ENCODE data around the gene LAD1. TPM values are rescaled to one million over a fixed set of nuclear protein-coding genes. Genes with fewer than 3 reads are reported as not detected.

LAD1 gene
- total RNA-seq, 1 experiment from 2014 or later = not detected

Other genes starting within 250 kb of the LAD1 start
- 81.6 and 97.5 TPM in 2 replicates for gene TMEM9, start 244.8 kb downstream of the LAD1 start, total RNA-seq (2014; rRNA removed; shearing (Covaris generic))
- gene IGFN1, start 208.5 kb downstream of the LAD1 start, total RNA-seq (2014; rRNA removed; shearing (Covaris generic)) = 0.14 TPM in 1 of 2 replicates, not detected in the other
- not detected in 2 replicates for gene PKP1, start 115.8 kb downstream of the LAD1 start, total RNA-seq (2014; rRNA removed; shearing (Covaris generic))
- gene TNNT2, start 21.6 kb downstream of the LAD1 start, total RNA-seq (2014; rRNA removed; shearing (Covaris generic)) = not detected in 2 replicates
- not detected in 2 replicates for gene TNNI1, start 22.4 kb upstream of the LAD1 start, total RNA-seq (2014; rRNA removed; shearing (Covaris generic))
- 16.6 and 24.1 TPM in 2 replicates for gene PHLDA3, start 69.9 kb upstream of the LAD1 start, total RNA-seq (2014; rRNA removed; shearing (Covaris generic))
- gene CSRP1, start 107.8 kb upstream of the LAD1 start, total RNA-seq (2014; rRNA removed; shearing (Covaris generic)) = 402 and 518 TPM in 2 replicates
- gene NAV1, start 139.8 kb upstream of the LAD1 start, total RNA-seq (2014; rRNA removed; shearing (Covaris generic)) = 13.1 and 16.1 TPM in 2 replicates